Stimulated activated CD4-positive, alpha-beta T cell treated with anti-CD3 and anti-CD28 coated beads, TNF-alpha, amount 100 ng/mL, for 24 hours (primary cell): ENCODE data around the gene EIF2D.

Experiments
- DNase-seq, 3 experiments: peaks; one replicate each; pipeline ENCODE4 v3.0.0-alpha.2; 2020; ENCODE audit warnings: low read depth in 3 of 3

The EIF2D gene

DNA sequence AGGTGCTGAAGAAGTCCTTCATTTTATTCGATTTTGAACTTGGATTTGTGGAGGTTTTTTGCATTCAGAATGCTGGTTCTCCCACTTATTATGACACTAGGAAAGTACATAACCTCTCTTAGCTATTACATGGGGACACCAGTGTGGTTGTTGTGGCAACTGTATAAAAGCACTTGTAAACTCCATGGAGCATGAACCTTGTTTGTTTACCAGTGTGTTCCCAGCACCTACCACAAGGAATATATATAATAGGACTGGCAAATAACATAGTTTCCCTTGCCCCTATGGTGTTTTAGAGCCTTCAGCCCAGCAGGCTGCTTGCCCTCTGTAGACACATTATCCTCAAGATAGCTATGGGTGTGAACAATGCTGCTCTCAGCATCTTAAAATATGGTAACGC is 61.8 kb downstream of the EIF2D start:
- no peak for DNase-seq

DNA sequence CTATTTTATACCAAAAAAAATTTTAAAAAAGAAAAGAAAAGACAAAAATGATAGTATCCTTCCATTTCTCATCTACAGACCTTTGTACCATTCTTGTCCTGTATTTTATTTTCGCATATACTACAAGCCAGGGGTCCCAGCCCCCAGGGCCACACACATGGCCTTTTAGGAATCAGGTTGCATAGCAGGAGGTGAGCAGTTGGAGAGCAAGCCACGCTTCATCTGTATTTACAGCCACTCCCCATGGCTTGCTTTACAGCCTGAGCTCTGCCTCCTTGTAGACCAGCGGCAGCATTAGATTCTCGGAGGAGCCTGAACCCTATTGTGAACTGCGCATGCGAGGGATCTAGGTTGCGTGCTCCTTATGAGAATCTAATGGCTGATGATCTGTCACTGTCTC is 65.2 kb downstream of the EIF2D start:
- DNase-seq: no peak

DNA sequence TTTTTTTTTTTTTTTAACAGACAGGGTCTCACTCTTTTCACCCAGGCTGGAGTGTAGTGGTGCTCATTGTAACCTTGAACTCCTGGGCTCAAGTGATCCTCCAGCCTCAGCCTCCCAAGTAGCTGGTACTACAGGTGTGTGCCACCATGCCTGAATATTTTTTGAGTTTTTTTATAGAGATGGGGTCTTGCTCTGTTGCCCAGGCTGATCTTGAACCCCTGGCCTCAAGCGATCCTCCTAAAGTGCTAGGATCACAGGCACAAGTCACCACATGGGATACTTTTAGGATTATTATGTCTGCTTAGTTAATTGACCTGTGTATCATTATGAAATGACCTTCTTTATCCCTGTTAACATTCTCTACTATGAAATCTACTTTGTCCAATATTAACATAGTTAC is 66.9 kb downstream of the EIF2D start:
- DNase-seq: no peak

DNA sequence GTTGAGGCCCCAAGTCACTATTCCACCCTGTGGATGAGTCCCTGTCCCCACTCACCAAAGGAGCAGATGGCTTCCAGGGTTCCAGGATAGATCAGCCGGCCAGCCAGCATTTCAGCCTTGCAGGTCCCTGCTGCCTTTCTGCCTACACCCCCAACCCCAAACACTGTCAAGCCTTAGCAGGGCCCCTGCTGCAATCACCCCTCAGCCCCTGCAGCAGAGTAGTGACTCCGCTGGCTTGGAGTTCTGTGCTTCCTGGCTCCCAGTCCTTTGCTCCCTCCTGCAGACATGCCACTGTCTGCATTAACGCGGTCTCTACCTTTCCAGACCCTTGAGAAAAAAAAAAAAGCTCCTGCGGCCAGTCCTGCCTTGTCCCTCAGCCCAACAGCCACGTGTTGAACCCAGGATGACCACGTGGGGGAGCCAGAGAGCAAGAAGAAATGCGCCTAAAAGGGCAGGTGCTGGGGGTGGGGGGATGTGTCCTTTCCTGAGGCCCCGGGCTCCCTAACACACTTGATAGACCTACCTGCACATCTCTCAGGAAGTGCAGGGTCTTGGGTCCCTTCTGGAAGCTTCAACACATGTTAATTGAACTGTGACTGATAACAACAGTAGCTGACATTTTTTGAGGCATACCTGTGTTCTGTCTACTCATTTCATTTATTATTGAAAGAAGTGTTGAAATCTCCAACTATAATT is 67.6 kb downstream of the EIF2D start:
- peak; percentile 70 to 80 (median 76) for DNase-seq
